GM18858 (cell line): Measurements from ENCODE around the gene CEP135.
"Not testable (repeated sequence)": the region's sequence is repeated elsewhere in the genome, so short reads cannot be mapped to it uniquely, and the experiment has no call there.

Source experiments
- ATAC-seq: cut with Tn5 transposase; IDR thresholded peaks from one replicate; pipeline ENCODE4 v1.9.1; 2021; ENCODE audit not compliant: unreplicated experiment

CEP135 gene

DNA sequence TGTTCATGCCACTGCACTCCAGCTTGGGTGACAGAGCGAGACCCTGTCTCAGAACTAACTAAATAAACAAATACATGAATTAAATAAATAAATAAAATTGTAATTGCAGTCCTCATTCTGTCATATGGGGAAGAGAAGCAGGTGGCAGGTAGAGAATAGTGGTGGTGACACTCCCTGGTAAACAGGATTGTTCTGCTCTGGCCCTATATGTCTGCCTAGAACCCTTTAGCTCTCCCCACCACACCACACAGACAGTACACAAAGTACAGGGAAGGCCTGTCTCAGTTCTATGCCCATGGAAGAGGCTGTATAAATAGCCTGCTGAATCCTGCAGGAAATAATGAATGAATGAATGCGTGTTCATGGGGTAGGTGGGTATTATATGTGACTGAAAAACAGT, 117.7 kb downstream of the CEP135 start:
- ATAC-seq, result no peak

DNA sequence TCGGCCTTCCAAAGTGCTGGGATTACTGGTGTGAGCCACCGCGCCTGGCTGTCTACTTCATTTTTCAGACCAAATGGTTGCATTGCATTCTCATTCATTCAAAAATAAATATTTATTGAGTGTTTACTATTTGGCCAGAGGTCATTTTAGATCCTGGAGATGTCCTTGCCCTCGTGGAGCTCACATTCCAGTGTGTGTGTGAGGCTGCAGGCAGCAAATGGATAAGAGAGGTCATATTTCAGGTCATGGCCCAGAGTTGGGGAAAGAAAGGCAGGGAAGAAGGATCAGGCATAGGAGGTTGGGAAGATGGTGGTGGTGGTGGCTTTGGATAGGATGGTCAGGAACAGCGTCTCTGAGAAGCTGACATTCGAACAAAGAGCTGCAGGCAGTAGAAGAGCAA, 119.1 kb downstream of the CEP135 start:
- ATAC-seq, result no peak

DNA sequence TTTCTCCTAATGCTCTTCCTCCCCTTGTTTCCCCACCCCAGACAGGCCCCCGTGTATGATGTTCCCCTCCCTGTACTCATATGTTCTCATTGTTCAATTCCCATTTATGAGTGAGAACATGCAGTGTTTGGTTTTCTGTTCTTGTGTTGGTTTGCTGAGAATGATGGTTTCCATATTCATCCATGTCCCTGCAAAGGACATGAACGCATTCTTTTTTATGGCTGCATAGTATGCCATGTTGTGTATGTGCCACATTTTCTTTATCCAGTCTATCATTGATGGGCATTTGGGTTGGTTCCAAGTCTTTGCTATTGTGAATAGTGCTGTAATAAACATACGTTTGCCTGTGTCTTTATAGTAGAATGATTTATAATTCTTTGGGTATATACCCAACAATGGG, 124.0 kb downstream of the CEP135 start:
- ATAC-seq, result not testable (repeated sequence)

DNA sequence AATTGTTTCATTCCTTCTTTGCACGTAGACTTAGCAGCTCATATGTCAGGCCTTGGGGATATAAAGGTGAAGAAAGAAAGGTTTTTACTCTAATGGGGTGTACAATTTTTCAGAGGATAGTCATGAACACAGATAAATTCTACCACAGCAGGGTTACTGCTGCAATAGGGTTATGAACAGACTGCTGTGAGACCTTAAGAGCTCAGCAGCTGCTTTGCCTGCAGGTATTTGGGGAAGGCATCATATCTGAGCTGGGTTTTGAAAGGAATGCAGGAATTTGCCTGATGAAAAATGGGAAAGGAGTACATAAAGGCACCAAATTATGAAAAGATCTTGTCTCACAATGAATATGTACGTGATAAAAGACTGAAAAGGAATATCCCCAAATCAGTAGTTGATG, 128.9 kb downstream of the CEP135 start:
- ATAC-seq, result no peak

DNA sequence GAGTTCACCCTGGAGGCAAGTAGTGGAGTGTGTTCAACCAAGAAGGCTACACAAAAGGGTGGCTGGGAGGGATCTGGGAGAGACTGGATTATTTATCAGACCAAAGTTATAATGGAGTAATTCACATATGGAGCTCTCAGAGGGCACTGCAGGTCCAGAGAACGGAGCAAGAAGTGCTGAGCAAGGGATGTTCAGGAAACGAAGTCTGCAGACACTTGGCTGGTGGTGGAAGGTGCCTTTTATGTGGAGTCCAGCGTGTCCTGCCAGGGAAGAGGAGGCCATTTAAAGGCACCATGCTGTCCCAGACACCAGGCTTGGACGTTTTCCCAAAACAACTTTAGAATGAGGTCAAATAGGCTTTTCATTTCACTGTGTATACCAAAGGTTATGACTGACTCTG, 130.1 kb downstream of the CEP135 start:
- no peak for ATAC-seq

DNA sequence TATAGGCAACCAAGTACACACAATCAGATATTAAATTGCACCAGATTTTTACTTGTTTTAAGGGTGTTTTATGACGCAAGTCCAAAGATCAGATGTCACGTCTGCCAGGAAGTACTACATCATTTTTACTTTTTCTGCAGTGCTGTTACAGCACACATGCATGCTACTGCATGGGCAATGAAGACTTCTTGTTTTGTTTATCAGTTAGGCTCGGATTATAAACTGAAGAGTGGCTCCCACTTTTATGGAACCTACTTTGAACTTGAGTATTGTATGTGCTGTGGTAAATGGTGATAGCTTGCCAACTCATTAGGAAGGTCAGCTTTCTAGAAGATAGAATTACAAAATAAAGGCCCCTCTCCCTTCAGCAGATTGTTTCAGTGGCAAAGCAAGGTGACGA, 131.6 kb downstream of the CEP135 start:
- ATAC-seq, result no peak

DNA sequence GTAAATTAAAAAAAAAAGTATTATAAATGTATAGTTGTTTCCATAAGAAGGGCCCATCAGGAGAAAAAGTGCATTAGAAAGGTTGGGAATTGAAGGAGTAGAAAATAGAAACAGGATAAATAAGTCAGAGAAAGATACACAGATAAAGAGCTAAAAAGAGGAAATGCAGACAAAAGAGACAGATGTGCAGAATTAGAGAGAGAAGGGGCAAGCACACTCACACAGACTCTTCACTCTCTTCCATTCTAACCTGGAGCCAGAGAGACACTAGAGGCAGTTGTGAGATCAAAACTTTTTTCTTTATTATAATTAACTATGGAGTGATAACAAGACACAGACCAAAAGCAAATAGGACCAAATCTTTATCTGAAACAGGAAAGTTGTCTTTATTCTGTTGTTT, 134.1 kb downstream of the CEP135 start:
- ATAC-seq, result no peak
